HepG2 (cell line): ENCODE results near the gene NEDD4L. TPM values are rescaled to one million over a fixed set of nuclear protein-coding genes. Genes with fewer than 3 reads are reported as not detected.

ENCODE experiments used
- ATAC-seq: fragments of 200-7000 bp; cut with Tn5 transposase; 3 replicates; pipeline ENCODE4 v1.9.1; 2020; ENCODE audit warnings: mild to moderate bottlenecking, moderate library complexity
- BruUV-seq: library from RNA; stranded (reverse); fragments of 400-500 nt; replicated peaks from 2 replicates; lab custom pipeline; 2021; lab: Mats Ljungman, UMichigan
- CTCF ChIA-PET: fragments of 300-600 bp; formaldehyde crosslinking; extraction: SDS; loops from one replicate; lab custom pipeline; 2021; ENCODE audit warnings: low total read pairs, inconsistent platforms, low intra/inter-chr PET ratio; lab: Yijun Ruan, JAX
- POLR2A ChIA-PET: fragments of 350-600 bp; sonication (Branson Sonifier 250); formaldehyde crosslinking; loops from one replicate; lab custom pipeline; 2020; ENCODE audit warnings: antibody characterized with exemption, inconsistent platforms; lab: Yijun Ruan, JAX
- DNase-seq: peaks from one replicate; pipeline ENCODE4 v3.0.0-alpha.2; 2015; ENCODE audit warnings: low spot score
- FAIRE-seq: peaks from 3 replicates; lab custom pipeline; 2011; peaks lifted over from hg19 to GRCh38; lab: Jason Lieb, UNC
- H2AFZ ChIP-seq: one replicate; pipeline ENCODE4 v1.6.1; 2011; ENCODE audit warnings: low read length, inconsistent platforms
- H3K27ac ChIP-seq: fragments of 300-600 bp; 3 replicates; pipeline ENCODE4 v1.8.0; 2011; ENCODE audit warnings: mixed run types, mild to moderate bottlenecking, mixed read lengths, low read length, inconsistent platforms; ENCODE audit not compliant: insufficient read depth; ENCODE audit errors: extremely low read length
- H3K27me3 ChIP-seq, 2 experiments: fragments of 200-600 bp in 1 of 2; 2 replicates in 1 of 2; 3 replicates in 1 of 2; pipeline versions ENCODE4 v1.6.0 to v1.8.0; 2011; ENCODE audit warnings: low read length in 2 of 2, mild to moderate bottlenecking in 2 of 2, moderate library complexity in 2 of 2, inconsistent platforms in 1 of 2; ENCODE audit not compliant: insufficient read depth in 2 of 2, control insufficient read depth in 1 of 2
- H3K36me3 ChIP-seq, 2 experiments: fragments of 200-600 bp in 1 of 2; replicated peaks in 1 of 2; 2 replicates in 1 of 2; 3 replicates in 1 of 2; pipeline versions ENCODE4 v1.5.1 to v1.8.0; 2011; ENCODE audit warnings: low read length in 2 of 2, inconsistent platforms in 1 of 2; ENCODE audit not compliant: insufficient read depth in 2 of 2, control insufficient read depth in 1 of 2
- H3K4me1 ChIP-seq: 2 replicates; pipeline ENCODE4 v1.5.1; 2012; ENCODE audit warnings: low read length, inconsistent platforms; ENCODE audit not compliant: insufficient read depth
- H3K4me2 ChIP-seq: 2 replicates; pipeline ENCODE4 v1.6.0; 2011; ENCODE audit warnings: low read depth, low read length, inconsistent platforms
- H3K4me3 ChIP-seq, 3 experiments: fragments of 200-600 bp in 1 of 3; sonication (generic), shearing (Covaris generic) in 1 of 3; replicated peaks in 1 of 3; 2 replicates each; pipeline ENCODE4 v1.5.1; 2011 to 2016; ENCODE audit warnings: low read length in 3 of 3, inconsistent platforms in 2 of 3, low read depth in 2 of 3, mild to moderate bottlenecking in 2 of 3, control low read depth in 1 of 3, mixed read lengths in 1 of 3; ENCODE audit not compliant: insufficient read depth in 1 of 3
- H3K79me2 ChIP-seq: one replicate; pipeline ENCODE4 v1.6.1; 2011; ENCODE audit warnings: low read length, inconsistent platforms; ENCODE audit not compliant: insufficient read depth
- H3K9ac ChIP-seq: 2 replicates; pipeline ENCODE4 v1.6.0; 2011; ENCODE audit warnings: mild to moderate bottlenecking, low read depth, low read length, inconsistent platforms; ENCODE audit not compliant: insufficient read depth
- H3K9me3 ChIP-seq: 2 replicates; pipeline ENCODE4 v1.5.1; 2012; ENCODE audit warnings: mild to moderate bottlenecking, low read length
- H4K20me1 ChIP-seq: 2 replicates; pipeline ENCODE4 v1.6.0; 2011; ENCODE audit warnings: inconsistent platforms, mild to moderate bottlenecking, low read length, moderate library complexity; ENCODE audit not compliant: insufficient read depth
- ATF7 ChIP-seq, 2 experiments: fragments of 450-650 bp in 1 of 2; sonication (generic) in 1 of 2; formaldehyde crosslinking in 1 of 2; IDR thresholded peaks; 2 replicates each; pipeline versions ENCODE4 v1.4.0 to v1.6.1; 2016 to 2020; ENCODE audit warnings: antibody characterized with exemption in 1 of 2, mild to moderate bottlenecking in 1 of 2, missing genetic modification reagents in 1 of 2
- BRCA1 ChIP-seq: sonication (generic); formaldehyde crosslinking; IDR thresholded peaks from 2 replicates; pipeline ENCODE4 v1.4.0; 2020; ENCODE audit warnings: missing genetic modification reagents
- CREB1 ChIP-seq, 2 experiments: fragments of 450-650 bp in 1 of 2; IDR thresholded peaks; 2 replicates each; pipeline ENCODE4 v1.6.1; 2016 to 2017; ENCODE audit warnings: control low read depth in 1 of 2, mild to moderate bottlenecking in 1 of 2, missing compliant biosample characterization in 1 of 2, missing genetic modification characterization in 1 of 2
- ELF1 ChIP-seq: sonication (generic); formaldehyde crosslinking; IDR thresholded peaks from 2 replicates; pipeline ENCODE4 v1.4.0; 2020; ENCODE audit warnings: missing genetic modification reagents
- MAFG ChIP-seq: sonication (generic); formaldehyde crosslinking; IDR thresholded peaks from 2 replicates; pipeline ENCODE4 v1.5.1; 2020; ENCODE audit warnings: mild to moderate bottlenecking, missing genetic modification reagents
- MED1 ChIP-seq: sonication (generic); formaldehyde crosslinking; IDR thresholded peaks from 2 replicates; pipeline ENCODE4 v1.4.0; 2020; ENCODE audit warnings: missing genetic modification reagents
- NR2F2 ChIP-seq: IDR thresholded peaks from 2 replicates; pipeline ENCODE4 v1.6.1; 2012; ENCODE audit warnings: low read depth, inconsistent platforms, borderline replicate concordance
- POLR2A ChIP-seq, 2 experiments: IDR thresholded peaks; 2 replicates each; pipeline ENCODE4 v1.6.1; 2011; ENCODE audit warnings: low read depth in 2 of 2, low read length in 2 of 2, mild to moderate bottlenecking in 1 of 2, moderate library complexity in 1 of 2; ENCODE audit not compliant: insufficient read depth in 1 of 2
- POLR2AphosphoS5 ChIP-seq: IDR thresholded peaks from 2 replicates; pipeline ENCODE4 v1.6.1; 2012; ENCODE audit warnings: low read depth, low read length
- RCOR2 ChIP-seq: IDR thresholded peaks from 2 replicates; pipeline ENCODE4 v1.6.1; 2016; ENCODE audit warnings: missing biosample characterization, missing genetic modification reagents
- RELA ChIP-seq: sonication (generic); formaldehyde crosslinking; IDR thresholded peaks from 2 replicates; pipeline ENCODE4 v1.4.0; 2020; ENCODE audit warnings: missing genetic modification reagents
- STAT5B ChIP-seq: sonication (generic); formaldehyde crosslinking; IDR thresholded peaks from 2 replicates; pipeline ENCODE4 v1.4.0; 2020; ENCODE audit warnings: missing genetic modification reagents
- TCF12 ChIP-seq, 2 experiments: fragments of 450-650 bp in 1 of 2; sonication (generic) in 1 of 2; formaldehyde crosslinking in 1 of 2; IDR thresholded peaks; 2 replicates each; pipeline versions ENCODE4 v1.6.1 to v1.8.0; 2017 to 2022; ENCODE audit warnings: antibody characterized with exemption in 1 of 2, mild to moderate bottlenecking in 1 of 2, missing genetic modification reagents in 1 of 2, moderate library complexity in 1 of 2
- ZNF263 ChIP-seq: sonication (generic); formaldehyde crosslinking; IDR thresholded peaks from 2 replicates; pipeline ENCODE4 v1.4.0; 2020; ENCODE audit warnings: missing genetic modification reagents
- ZNF274 ChIP-seq: sonication (generic); formaldehyde crosslinking; IDR thresholded peaks from 2 replicates; pipeline ENCODE4 v1.5.1; 2020; ENCODE audit warnings: mild to moderate bottlenecking, missing genetic modification reagents
- ZNF546 ChIP-seq: sonication (generic); formaldehyde crosslinking; conservative IDR thresholded peaks from 2 replicates; pipeline ENCODE4 v1.8.1; 2023; ENCODE audit warnings: mild to moderate bottlenecking, missing genetic modification reagents
- WGBS: methylation state at CpG from one replicate; pipeline ENCODE4 v1.1.6; 2017; ENCODE audit warnings: low lambda C conversion rate; 5-methylcytosine and 5-hydroxymethylcytosine counted together
- in situ Hi-C: cut with HindIII; loops from 2 replicates; pipeline ENCODE4 v1.10.0; 2017; ENCODE audit warnings: low pct_unique_long_range_greater_than_20kb; ENCODE audit not compliant: extremely low pct_ligation_motif_present
- intact Hi-C: fragments of 100-400 bp; cut with micrococcal nuclease; formaldehyde crosslinking; loops from one replicate; pipeline ENCODE4 v1.10.0; 2022; ENCODE audit not compliant: unreplicated experiment
- polyA plus RNA-seq, 8 experiments: library from polyadenylated mRNA; depleted of rRNA in 3 of 8; stranded (reverse) in 7 of 8; unstranded in 1 of 8; fragments of >200 nt; fragmentation: Illumina TruSeq in 4 of 8; extraction: Trizol in 4 of 8; gene quantifications; 2 replicates each; pipeline versions ENCODE4 v1.2.1 to v1.2.3, GENCODE V29; 2011 to 2016; ENCODE audit warnings: low read depth in 4 of 8, missing spikeins in 1 of 8, mixed read lengths in 1 of 8; ENCODE audit not compliant: insufficient read depth in 1 of 8
- total RNA-seq, 5 experiments: library from RNA; depleted of rRNA; stranded (reverse); fragments of >200 nt; fragmentation: Illumina TruSeq; extraction: Trizol; gene quantifications; 2 replicates each; pipeline ENCODE4 v1.2.3, GENCODE V29; 2016; ENCODE audit warnings: low read depth in 1 of 5
- TF ChIP-seq, protein P1 (sequence below): sonication (generic); formaldehyde crosslinking; IDR thresholded peaks from 2 replicates; pipeline ENCODE4 v1.9.0; 2021; ENCODE audit warnings: missing genetic modification reagents, borderline replicate concordance

NEDD4L gene
- total and polyA plus RNA-seq, 2 of the 13 experiments (the other 11 are each of a cell fraction or from before 2014, with no cell fraction given) = 168 to 390 TPM

DNA sequence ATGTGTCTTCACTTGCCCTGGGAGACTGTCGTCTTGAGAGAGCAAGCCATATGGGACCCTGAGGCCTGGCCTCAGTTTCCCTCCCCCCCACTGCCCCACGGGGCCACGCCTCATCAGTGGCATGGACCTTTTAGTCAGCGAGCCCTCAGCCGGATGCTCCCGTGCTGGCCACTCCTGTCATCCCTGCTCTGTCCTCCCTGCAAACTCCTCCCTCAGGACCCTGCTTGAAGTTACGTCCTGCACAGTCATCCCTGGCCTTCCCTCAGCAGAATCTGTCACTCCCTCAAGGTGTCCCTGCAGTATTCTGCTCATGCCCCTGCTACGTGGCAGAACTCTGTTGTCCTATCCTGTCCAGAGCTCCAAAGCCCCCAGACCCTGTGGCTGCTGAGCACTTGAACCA, 265.1 kb downstream of the NEDD4L start:
- no peak overlapping the region for H3K27ac ChIP-seq
- in situ Hi-C loops = no loop called here
- FAIRE-seq = no peak
- peaks cover 34% of the 10 kb centered on the region for H3K79me2 ChIP-seq
- no peak overlapping the region for H3K9ac ChIP-seq
- no peak overlapping the region for H3K4me2 ChIP-seq
- 100% methylated on average over 4 of the region's 8 CpGs for WGBS
- peaks cover 51% of the 10 kb centered on the region for H3K4me1 ChIP-seq
- H3K4me3 ChIP-seq = no peak overlapping the region
- no peak for DNase-seq
- H4K20me1 ChIP-seq = no peaks in the 10 kb centered on the region; the same call in 1 of the 2 replicates
- POLR2A ChIA-PET = no interaction called here
- H3K9me3 ChIP-seq = peaks cover 11% of the 10 kb centered on the region; the same call in 1 of the 2 replicates
- TF ChIP-seq ZNF263 (CRISPR knock-in tag) (peak; percentile 53; the same call in 1 of the 2 replicates), BRCA1 (CRISPR knock-in tag) (no peak), ELF1 (no peak), ZNF546 (no peak)
- TF ChIP-seq, all 625 proteins: peak for 1
- ATAC-seq = peak; percentile 20
- CTCF ChIA-PET = no interaction called here
- Histone ChIP-seq H3K27me3 (no peaks in the 10 kb centered on the region; a peak in 1 of 5 replicates), H2AFZ (no peak overlapping the region), H3K36me3 (peaks cover 0 to 3% of the 10 kb centered on the region in 2 experiments; a peak in 2 of 5 replicates)
- intact Hi-C loops = no loop called here
- BruUV-seq = no TSS peak

DNA sequence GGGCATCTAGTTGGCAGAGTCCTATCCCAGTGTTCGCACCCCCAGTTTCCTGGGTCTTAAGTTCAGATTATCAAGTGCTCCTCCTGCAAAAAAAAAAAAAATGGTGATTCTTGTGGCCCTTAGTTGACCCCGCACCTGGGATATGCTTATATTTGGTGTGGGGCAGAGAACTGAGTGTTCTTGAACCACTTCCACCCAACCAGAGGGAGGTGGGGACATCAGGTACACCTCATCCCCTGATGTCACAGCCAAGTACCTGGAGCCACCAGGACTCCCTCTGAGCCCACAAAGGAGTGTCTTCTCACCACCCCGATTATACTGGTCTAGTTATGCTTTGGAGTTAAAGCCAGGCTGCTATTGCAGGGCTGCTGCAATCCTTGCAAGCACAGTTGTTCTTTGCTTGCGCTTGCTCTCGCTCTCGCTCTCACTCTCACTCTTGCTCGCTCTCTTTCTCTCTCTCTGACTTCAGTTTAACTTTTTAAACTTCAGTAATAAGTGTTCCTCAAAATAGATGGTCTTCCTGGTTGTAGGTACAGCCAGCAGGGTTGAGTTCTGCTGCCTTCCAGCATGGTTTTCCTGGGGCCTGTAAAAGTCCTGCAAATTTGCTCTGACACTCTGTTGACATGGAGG, 265.7 kb downstream of the NEDD4L start:
- intact Hi-C loops = loop anchor here (10.0 kb wide), 1 partner anchor 425 kb away; no protein-coding TSS in a partner anchor
- ChIA-PET CTCF (no interaction called here), POLR2A (no interaction called here)
- H3K9ac ChIP-seq = no peak overlapping the region
- H3K27ac ChIP-seq = no peak overlapping the region
- ATAC-seq (no peak; the same call in 2 of the 3 replicates), FAIRE-seq (no peak), DNase-seq (no peak)
- H3K4me2 ChIP-seq = no peak overlapping the region
- in situ Hi-C loops = no loop called here
- no peak overlapping the region for H2AFZ ChIP-seq
- BruUV-seq = no TSS peak
- H3K4me3 ChIP-seq = no peak overlapping the region
- H3K4me1 ChIP-seq = peaks cover 57% of the 10 kb centered on the region
- H3K27me3 ChIP-seq = no peaks in the 10 kb centered on the region; a peak in 1 of 5 replicates
- H3K79me2 ChIP-seq = peaks cover 31% of the 10 kb centered on the region
- H4K20me1 ChIP-seq = no peaks in the 10 kb centered on the region; the same call in 1 of the 2 replicates
- peaks cover 7% of the 10 kb centered on the region; the same call in 1 of the 2 replicates for H3K9me3 ChIP-seq
- peaks cover 0 to 3% of the 10 kb centered on the region in 2 experiments; a peak in 2 of 5 replicates for H3K36me3 ChIP-seq
- WGBS = 85% methylated on average over 6 of the region's 7 CpGs
- no peak for TF ChIP-seq NR2F2
- TF ChIP-seq, protein P1, sequence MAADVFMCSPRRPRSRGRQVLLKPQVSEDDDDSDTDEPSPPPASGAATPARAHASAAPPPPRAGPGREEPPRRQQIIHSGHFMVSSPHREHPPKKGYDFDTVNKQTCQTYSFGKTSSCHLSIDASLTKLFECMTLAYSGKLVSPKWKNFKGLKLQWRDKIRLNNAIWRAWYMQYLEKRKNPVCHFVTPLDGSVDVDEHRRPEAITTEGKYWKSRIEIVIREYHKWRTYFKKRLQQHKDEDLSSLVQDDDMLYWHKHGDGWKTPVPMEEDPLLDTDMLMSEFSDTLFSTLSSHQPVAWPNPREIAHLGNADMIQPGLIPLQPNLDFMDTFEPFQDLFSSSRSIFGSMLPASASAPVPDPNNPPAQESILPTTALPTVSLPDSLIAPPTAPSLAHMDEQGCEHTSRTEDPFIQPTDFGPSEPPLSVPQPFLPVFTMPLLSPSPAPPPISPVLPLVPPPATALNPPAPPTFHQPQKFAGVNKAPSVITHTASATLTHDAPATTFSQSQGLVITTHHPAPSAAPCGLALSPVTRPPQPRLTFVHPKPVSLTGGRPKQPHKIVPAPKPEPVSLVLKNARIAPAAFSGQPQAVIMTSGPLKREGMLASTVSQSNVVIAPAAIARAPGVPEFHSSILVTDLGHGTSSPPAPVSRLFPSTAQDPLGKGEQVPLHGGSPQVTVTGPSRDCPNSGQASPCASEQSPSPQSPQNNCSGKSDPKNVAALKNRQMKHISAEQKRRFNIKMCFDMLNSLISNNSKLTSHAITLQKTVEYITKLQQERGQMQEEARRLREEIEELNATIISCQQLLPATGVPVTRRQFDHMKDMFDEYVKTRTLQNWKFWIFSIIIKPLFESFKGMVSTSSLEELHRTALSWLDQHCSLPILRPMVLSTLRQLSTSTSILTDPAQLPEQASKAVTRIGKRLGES (CRISPR knock-in tag) = no peak
- TF ChIP-seq CREB1 (IDR thresholded peaks at IDR 0.05) = no peak
- TF ChIP-seq CREB1 (CRISPR knock-in tag; IDR thresholded peaks at IDR 0.05) = no peak
- no peak for TF ChIP-seq RELA (CRISPR knock-in tag)
- no peak for TF ChIP-seq RCOR2
- TF ChIP-seq MED1 = no peak
- no peak for TF ChIP-seq MAFG (CRISPR knock-in tag)
- no peak for TF ChIP-seq STAT5B (CRISPR knock-in tag)
- TF ChIP-seq TCF12 (IDR thresholded peaks at IDR 0.05) = no peak
- TF ChIP-seq TCF12 (CRISPR knock-in tag; IDR thresholded peaks at IDR 0.05) = no peak
- TF ChIP-seq ATF7 (IDR thresholded peaks at IDR 0.05) = no peak
- TF ChIP-seq ATF7 (CRISPR knock-in tag; IDR thresholded peaks at IDR 0.05) = no peak
- TF ChIP-seq POLR2A (IDR thresholded peaks at IDR 0.05; ENCODE audit: insufficient read depth in 1 of 2, low read depth in 2 of 2, low read length in 2 of 2) = no peak
- no peak for TF ChIP-seq POLR2AphosphoS5
- TF ChIP-seq ZNF274 (CRISPR knock-in tag) = no peak
